GM20000 (cell line): ENCODE measurements around the gene PPP2R2D.
"Not testable (repeated sequence)": the region's sequence is repeated elsewhere in the genome, so short reads cannot be mapped to it uniquely, and the experiment has no call there.

ENCODE experiments used
- DNase-seq: peaks from one replicate; pipeline ENCODE4 v3.0.0; 2012; ENCODE audit warnings: low spot score
- CTCF ChIP-seq: IDR thresholded peaks from 2 replicates; pipeline ENCODE4 v1.5.1; 2012; ENCODE audit warnings: mild to moderate bottlenecking, control low read depth; ENCODE audit errors: extremely low read depth, missing control alignments

The PPP2R2D gene

DNA sequence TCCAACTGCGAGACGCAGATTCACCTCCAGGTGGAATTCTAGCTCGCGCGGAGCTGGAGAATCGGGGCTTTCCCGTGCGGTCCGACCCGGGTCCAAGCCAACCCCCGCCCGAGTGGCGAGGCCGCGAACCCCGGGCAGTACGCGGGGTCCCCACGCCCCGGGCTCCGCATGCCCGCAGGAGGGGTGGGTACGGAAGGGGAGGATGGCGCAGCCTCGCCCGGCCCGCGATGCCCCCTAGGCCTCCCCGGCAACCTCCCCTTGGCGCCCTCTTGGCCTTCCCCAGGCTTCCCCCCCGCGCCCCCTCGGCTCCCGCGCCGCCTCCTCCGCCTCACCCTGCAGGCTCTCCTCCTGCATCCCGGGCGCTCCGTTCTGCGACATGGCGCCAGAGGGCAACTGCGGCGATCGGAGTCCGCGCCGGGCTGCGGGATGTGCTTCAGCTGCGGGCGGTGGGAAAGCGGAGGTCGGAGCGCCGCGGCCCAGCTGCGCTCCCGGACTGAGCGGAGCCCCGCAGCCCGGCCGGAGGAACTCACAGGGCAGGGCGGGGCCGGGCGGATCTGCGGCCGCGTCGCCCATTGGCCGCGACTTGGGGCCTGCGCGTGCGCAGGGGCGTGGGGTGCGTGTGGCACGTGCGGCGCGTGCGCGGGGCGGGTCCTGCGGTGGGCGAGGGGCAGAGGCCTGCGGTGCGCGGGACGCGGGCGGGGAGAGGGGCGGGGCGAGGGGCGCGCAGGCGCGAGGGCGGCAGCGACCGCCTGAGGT, 80.8 kb downstream of the PPP2R2D start, which contains the start of gene BNIP3:
Gene BNIP3, minus strand, starts transcription at position 495 of the 756 bp plus-strand sequence. Its CDS starts 117 bp downstream, at position 378.
- DNase-seq, result peak; percentile 100
- TF ChIP-seq CTCF, result no peak

GRCh38 chr10:131982185-131982756, 81.5 kb downstream of the PPP2R2D start:
- peak; percentile 76 for DNase-seq

DNA sequence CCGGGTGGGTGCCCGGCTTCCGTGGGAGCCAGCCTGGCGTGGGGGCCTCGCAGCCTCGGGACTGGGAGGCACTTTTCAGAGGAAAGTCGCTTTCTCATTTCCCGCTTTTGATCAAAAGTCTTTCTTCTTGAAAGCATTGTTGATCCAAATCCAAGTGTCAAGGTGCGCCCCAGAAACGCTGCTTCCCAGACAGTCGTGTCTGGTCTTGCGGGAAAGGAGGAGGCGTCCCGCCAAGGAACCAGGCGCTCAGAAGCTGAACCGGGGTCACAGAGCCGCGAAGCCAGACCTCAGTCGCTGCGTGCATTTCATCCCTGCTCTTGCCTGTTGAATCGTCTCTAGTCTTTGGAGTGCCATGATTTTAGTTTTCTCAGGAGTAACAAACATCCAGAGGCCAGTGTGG, 82.0 kb downstream of the PPP2R2D start:
- no peak for TF ChIP-seq CTCF
- DNase-seq, result no peak

More at GRCh38 chr10:131982185-131982756, 81.5 kb downstream of the PPP2R2D start:
- no peak for TF ChIP-seq CTCF

GRCh38 chr10:131983780-131984179, 83.0 kb downstream of the PPP2R2D start:
- TF ChIP-seq CTCF, result no peak
- DNase-seq, result no peak

GRCh38 chr10:131986851-131987250, 86.0 kb downstream of the PPP2R2D start:
- not testable (repeated sequence) for DNase-seq

DNA sequence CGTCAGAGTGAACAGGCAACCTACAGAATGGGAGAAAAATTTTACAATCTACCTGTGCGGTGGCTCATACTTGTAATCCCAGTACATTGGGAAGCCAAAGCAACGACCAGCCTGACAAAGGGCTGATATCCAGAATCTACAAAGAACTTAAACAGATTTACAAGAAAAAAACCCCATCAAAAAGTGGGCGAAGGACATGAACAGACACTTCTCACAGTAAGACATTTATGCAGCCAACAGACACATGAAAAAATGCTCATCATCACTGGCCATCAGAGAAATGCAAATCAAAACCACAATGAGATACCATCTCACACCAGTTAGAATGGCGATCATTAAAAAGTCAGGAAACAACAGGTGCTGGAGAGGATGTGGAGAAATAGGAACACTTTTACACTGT, 86.5 kb downstream of the PPP2R2D start:
- not testable (repeated sequence) for DNase-seq

DNA sequence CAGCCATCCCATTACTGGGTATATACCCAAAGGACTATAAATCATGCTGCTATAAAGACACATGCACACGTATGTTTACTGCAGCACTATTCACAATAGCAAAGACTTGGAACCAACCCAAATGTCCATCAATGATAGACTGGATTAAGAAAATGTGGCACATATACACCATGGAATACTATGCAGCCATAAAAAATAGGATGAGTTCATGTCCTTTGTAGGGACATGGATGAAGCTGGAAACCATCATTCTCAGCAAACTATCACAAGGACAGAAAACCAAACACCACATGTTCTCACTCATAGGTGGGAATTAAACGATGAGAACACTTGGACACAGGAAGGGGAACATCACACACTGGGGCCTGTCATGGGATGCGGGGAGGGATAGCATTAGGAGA, 87.0 kb downstream of the PPP2R2D start:
- DNase-seq, result not testable (repeated sequence)

GRCh38 chr10:131991726-131992125, 90.9 kb downstream of the PPP2R2D start:
- DNase-seq, result no peak
- no peak for TF ChIP-seq CTCF

DNA sequence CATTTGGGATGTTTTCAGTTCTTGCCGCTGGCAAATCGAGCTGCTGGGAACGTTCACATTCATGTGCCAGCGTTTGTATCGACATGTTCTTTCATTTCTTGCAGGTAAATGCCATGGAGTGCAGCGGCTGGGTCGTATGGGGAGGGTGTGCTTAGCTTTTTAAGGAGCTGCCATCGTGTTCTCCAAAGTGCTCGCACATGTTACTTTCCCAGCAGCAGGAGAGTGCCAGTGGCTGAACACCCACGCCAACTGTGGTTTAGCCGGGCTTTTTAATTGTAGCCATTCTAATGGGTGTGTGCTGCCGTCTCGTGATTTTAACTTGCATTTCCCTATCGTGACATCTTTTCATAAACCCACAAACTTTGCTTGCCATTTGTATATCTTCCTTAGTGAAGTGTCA, 92.5 kb downstream of the PPP2R2D start:
- TF ChIP-seq CTCF, result no peak
- no peak for DNase-seq
